Fibroblast of skin of scalp (primary cell): ENCODE measurements around the gene GLI2.

Experiments
- DNase-seq: peaks from one replicate; pipeline ENCODE4 v3.0.0-alpha.2; 2013

The GLI2 gene

DNA sequence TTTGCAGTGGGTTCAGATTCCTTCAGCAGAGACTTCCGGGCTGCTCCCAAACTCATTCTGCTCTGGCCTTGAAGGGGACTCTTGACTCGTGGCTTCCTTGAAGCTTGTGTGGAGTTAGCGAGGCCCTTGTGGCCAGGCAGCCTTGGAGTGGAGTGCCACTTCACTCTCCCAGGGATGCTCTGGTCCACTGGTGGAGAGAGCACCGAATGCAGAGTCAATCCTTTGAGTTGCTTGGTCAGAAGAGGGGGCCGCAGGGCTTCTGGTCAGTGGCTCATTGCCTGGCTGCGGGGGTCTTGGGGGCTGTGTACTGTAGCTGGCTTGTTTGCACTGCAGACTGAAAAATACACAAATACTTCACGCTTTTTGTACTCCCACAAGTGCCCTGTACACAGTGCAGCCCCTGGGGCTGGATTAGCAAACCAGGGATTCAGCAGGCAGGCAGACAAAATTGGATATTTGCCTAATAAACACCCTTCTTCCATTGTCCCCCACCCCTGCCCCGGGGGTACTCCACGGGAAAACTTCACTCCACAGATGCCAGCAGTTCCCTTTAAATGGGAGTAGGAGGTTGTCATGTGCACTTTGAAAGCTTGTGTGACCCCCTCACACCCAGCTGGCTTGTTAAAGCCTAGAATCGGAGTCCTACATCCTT, 3.2 kb downstream of the GLI2 start:
- no peak for DNase-seq

DNA sequence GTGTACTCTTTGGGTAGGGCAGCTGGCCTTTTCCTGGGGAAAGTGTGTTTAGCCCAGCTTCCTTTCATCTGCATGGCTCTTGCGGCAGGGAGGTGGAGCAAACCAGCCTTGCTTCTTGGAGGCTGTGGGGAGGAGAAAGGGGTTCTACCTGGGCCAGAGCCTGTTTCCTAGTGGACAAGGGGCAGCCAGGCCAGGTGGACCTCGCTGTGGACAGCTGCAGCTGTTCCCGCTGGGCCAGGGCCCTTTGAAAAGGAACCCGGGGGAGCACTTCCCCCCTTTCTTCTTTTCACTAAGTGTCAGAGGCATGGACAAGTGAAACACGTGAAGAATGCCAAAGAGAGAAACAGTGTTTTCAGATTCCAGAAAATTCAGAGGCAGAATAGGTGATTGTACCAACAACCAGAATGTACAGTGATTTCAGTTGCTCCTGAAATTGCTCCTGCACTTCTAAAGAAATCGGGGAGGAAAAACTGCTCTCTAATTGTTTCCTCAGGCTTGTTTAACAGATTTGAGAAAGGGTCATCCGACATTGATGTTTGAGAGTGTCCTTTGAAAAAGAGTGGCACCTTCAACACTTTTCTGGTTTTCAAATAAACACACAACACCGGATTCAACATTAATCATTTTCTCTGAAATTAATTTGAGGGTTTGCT, 3.9 kb downstream of the GLI2 start:
- DNase-seq, result no peak

DNA sequence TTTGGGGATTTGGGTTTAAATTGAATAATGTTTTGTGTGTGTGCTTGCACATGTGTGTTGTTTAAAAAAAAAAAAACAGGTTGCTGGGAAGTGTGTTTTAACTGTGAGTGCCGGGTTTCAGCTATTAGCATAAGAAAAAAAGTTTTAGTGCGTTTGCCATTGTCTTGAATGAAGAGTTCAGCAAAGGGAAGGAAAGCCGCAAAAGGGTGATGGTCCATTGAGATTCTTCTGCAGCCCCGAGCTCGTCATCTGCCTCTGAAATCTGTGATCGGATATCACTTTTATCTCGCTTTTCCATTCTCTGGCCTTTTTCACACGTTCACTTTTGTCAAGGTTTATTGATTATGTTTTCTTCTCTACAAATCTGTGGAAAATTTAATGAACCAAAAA, 4.7 kb downstream of the GLI2 start:
- DNase-seq, result no peak

DNA sequence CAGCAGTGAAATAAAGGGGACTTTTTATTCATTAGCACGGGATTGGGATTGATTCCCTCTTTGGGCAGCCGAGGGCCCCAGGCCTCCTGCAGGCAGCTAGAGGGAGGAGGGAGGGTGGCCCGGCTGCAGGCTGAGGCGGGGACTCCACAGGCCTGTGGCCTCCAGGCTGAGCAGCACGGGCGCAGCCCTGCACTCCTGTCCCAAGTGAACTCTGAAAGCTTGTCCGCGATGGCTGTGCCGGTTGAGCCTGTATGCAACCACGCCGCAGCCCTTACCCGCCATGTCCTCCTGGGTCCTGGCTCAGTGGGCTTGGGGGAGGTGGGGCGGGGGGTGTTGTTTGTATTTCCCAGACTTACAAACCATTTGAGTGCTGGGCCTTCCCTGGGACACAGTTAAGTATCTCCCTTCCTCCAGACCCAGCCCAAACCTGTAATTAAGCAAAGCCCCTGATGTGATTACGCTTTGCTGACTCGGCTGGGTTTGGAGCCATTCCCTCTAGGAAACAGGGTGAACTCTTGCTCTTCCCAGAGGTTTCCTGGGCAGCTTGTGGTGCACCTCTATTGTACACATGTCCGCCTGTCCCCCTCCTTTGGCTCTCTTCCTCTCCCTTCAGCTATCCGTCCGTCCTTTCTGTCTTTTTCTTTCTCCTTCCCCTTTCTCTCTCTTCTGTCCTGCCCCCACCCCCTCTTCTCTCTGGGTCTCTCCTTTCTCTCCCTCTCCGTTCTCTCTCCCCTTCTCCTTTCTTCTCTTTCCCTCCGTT, 5.3 kb downstream of the GLI2 start:
- DNase-seq, result peak; percentile 65

DNA sequence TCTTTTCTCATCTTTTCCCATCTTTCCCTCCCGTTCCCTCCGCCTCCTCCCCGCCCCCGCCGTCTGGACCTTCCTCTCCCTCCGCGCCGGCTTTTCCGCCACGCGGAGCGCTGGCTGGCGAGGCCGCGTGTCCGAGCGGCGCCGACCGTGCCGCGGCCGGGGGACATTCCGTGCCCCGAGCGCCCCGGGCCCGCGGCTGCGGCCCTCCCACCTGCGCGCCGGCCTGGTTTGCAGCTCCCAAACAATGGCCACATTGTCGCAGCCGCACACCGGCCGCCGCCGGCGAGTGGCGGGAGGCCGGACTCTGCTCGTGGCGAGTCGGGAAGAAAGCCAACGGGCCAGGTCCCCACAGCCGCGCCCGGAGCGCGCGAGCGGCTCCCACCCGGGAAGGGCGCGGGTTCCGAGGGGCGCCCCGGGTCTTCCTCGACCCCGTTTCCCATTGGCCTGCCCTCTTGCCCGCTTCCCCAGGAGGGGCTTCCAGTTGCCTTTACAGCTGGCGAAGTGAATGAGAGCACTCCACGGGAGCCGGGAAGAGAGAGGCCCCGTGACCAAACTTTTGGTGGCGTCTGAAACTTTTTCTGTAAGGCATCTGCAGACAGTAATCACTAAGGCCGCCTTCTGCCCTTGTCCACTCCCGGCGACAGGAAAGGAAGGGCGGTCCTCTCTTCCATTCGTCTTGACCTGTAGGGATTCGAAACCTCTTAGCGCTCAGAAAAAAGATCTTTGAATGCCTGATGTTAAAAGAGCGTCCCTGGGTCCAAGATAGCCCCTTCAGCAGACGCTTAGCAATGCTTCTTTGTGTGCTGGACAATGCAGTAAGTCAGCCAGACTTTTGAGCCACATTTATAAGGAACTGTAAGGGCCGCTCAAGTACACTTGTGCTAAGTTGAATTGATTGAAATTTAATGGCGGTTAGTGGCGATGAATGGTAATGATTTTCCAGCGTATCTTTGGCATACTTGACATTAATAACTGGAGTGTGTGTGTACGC, 6.2 kb downstream of the GLI2 start:
- DNase-seq, result no peak

DNA sequence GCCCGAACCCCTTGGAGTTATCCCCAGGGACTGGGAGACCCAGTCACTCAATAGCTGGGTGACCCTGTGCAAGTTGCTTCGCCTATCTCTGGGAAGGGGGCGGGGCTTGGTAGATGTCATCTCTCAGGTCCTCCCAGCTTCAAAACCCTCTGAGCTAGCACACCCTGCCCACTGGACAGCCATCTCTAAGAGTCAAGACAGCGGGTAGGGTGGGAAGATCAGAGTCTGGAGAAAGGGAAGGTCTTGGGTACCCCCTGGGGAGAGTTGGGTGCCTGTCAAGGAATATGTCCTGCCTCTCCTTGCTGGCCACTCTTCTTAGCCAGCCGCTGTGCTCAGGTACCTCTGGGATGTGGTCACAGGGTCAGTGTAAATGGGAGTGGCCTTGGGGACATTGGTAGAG, 8.0 kb downstream of the GLI2 start:
- DNase-seq, result no peak

DNA sequence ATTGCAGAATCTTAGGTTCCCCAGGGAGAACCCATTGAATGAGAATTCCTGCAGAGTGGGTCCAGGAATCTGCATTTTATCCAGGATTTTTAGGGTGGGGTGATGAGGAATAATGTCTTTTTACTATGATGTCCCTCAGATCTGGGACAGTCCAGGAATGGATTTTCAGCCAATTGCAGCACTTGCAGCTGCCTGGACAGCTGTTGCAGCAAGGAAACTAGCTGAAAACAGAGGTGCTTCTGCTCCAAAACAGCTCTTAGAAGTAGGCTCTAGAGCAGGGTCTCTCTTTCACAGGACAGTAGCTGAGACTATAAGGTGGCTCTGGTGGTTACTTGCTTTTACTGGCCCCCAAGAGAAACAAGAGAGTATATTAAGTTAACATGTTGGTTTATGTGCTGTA, 9.1 kb downstream of the GLI2 start:
- no peak for DNase-seq

DNA sequence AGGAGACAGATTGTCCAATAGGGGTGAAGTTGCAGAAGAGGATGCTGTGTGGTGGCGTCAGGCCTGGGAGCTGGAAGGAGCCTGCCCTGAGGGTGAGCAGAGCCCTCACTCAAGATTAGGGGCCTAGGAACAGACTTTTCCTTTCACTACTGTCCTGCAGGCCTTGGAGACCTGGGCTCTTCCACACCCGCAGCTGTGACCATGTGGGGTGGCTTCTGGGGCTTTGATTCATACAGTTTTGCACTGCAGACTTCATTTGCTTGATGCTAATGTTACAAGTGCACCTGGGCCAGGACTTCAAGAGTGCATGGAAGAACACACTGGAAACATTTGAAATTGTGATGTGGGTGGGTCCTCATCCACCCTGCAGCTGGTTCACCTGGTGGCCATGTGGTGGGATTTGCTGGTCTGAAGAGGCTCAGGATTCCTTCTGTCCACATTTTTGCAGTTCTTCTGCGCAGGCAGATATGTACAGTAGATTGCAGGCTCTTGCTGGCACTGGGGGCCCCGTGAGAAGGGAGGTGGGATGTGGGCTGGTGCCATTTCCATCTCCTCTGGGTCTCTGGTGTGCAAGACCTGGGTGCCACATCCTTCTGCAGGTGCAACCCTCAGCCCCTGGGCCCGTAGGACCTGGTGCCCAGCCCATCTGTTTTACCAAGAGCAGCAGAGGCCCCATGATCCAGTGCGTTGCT, 9.9 kb downstream of the GLI2 start:
- DNase-seq, result no peak

DNA sequence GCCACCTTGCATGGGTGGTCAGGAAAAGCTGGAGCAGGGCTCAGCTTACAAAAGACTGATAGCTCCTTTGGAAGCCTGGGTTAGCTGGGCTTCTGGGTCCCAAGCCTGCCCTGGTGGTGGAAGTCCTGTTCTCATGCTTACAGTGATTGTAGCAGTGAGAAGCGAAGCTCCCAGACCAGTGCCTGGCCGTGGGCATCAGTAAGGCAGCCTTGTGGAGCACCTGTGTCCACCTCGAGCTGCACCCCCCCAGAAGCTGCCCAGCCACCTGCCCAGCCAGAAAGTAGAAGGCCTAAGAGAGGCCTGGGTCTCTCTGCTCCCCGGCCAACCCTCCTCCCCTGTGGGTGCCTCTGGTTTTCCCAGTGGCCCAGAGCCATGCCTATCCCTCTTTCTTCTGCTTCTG, 10.5 kb downstream of the GLI2 start:
- no peak for DNase-seq

DNA sequence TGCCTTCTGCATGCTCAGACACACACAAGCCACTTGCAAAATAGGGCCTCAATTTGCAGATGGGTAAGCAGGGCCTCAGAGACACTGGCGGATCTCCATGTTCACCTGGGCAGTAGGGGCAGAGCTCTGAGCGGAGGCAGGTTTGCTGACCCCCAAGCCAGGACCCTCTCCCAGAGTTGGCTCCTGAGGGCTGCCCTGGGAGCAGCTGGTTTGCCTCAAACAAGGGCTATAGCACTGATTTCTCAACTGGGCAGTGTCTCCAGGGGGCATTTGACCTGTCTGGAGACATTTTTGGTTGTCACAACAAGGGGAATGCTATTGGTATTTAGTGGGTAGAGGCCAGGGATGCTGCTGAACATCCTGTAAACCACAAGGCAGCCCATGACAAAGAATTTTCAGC, 11.6 kb downstream of the GLI2 start:
- no peak for DNase-seq

DNA sequence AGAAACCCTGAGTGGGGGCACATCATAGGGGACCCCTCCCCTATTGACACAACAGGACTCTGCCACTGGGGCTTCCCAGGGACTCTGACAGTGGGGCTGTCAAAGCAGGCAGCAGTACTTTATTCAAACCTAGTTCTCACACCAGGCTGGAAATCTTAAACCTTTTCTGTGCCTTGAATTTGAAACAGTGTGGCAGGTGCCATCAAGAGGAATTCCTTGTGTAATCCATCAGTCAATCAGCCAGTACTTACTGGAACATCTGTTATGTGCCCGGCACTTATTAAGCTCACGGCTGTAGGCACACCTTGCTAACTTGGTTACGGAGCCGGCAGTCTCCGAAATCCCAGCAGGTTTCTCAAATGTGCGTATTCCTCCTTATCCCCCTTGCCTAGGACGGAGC, 12.0 kb downstream of the GLI2 start:
- DNase-seq, result no peak

DNA sequence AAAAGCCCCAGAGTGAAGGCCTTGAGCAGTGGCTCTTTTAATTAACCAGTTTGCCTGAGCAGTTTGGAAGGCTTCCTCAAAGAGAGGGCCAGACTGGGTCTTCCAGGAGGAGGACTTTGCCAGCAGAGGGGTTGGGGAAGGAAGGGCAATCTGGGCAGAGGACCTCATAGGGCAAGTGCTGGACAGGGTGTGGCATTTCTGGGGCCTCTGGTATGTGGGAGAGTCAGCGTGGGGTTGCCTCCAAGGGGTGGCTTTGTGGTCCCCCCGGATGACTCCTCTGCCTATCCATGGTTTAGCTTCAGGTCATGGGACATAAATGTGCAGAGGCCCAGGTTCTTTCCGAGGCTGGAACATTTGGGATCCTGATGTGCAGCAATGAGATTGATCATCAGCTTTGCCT, 12.6 kb downstream of the GLI2 start:
- no peak for DNase-seq

DNA sequence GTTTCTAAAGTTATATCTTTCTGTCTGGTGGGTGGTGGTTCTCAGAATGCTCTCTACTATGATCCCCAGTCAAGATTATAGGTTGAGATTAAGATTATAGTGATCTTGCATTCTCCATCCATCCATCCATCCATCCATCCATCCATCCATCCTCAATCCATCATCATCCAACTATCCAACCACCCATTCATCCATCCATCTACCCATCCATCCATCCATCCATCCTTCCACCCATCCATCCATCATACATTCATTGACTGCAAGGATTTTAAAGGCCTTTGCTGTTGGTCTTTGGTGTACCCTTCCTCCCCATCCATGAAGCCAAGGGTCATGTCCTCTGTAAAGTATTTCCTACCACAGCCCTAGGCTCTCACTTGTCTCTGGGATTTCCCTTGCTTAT, 13.1 kb downstream of the GLI2 start:
- no peak for DNase-seq

DNA sequence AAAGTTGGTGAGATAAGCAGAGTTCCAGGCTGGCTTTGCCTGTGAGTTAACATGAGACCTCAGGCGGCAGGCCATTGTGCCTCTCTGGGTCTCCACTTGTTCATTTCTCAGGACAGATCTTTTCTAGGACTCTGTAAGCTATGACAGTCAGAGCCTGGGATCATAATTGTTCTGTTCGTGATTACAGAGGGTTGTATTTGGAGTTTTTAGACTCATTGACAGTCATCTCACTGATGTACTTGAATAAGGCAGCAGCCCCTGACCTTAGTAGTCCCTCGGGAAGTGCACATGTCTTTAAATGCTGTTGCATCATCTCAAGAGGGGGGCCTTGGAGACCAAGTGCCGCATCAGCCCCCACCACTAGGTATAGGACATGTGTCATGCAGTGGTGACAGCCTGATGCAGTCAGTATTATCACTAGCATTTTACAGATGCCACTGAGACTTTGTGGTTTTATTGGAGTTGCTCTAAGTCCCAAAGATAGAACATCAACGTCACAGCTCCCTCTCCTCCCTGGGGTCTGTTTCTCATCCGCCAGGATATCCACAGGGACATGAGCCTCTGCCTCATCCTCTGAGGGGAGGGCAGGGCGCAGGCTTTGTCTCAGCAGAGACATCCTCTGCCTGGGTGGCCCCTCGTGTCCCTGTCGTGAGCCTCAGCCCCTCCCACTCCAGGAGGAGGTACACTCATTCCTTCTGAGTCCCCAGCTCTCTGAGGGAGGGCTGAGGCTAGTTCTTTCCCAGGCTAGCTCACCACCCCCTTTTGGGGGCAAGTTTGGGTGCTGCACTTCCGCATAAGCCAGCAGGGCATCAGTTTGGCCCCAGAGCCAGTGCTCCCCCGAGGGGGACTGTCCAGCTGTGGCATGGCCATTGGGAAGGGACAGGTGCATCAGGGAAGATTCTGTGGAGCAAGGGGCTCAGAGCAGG, 14.1 kb downstream of the GLI2 start:
- peak; percentile 99 for DNase-seq

DNA sequence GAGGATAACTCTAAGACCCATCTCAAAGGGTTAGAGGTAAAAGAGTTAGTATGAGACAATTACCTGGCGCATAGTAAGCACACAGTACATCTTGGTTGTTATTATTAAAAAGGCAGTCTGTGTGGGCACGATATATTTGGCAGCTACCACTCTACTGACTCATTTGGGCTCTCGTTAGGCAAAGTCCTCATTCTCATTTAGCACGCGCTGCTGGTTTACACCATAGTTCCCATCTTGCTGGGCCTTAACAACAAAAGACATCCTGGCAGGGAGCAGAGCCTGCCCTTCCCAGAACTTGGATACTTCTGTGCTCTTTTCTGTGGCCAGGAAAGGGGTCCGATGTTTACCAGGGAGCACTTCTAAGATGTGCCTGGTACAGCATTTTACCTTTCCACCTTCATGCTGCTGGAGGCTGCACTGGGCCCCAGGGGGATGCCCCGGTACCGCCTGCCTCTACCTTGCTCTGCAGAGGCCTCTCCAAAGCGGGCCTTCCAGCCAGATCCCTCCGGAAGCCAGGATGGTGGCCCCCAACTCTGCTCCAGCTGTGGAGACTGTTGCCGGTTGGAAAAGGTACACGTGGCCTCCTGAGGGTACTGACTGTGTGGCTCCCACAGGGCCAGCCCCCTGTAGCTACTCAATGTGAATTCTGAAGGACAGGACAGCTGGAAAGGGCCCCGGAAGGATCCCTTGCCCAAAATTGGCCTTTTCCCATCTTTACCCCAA, 15.0 kb downstream of the GLI2 start:
- peak; percentile 73 for DNase-seq

DNA sequence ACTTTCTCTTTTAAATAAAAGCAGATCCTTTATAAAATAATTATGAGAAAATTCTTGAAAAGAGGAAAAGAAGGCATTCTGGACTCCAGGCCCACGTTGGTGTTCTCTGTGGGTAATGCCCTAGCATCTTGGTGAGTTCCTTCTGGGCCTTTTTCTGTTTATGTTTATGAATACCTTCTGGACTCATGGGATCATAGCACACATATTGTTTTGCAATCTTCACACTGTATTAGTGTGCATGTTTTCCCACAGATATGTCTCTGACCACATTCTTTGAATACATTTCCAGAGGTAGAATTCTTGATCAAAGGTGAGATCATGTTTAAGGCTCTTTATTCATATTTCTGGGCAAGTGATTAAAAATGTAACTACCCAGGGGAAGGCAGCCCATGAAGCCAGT, 15.9 kb downstream of the GLI2 start:
- no peak for DNase-seq

DNA sequence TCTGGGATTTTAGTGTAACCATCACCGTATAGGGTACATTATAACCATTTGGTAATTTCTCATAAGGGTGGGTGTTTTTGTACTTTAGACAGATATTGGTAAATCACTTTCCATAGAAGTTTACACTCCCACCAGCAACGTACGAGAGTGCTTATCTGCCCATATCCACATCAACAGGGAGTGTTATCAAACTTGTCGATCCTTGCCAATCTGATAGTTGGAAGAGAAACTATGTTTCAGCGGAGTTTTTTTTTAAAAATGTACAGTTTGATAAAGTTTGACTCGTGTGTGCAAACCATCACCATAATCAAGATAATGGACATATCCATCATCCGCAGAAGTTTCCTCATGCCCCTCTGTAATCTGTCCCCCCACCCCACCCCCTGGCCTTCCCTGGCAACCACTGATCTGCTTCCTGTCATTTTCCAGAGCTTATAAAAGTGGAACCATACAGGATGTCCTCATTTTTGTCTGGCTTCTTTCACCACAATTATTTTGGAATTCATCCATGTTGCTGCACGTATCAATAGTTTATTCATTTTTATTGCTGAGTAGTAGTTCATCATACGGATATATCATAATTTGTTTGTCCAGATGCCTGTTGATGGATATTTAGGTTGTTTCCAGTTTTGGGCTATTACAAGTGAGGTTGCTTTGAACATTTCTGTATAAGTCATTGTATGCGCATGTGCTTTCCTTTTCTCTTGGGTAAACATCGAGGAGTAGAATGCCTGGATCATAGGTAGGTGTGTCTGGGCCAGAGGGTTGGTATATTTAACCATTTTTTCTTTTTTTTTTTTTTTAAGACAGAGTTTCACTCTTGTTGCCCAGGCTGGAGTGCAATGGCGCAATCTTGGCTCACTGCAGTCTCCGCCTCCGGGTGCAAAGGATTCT, 18.6 kb downstream of the GLI2 start:
- DNase-seq, result no peak

DNA sequence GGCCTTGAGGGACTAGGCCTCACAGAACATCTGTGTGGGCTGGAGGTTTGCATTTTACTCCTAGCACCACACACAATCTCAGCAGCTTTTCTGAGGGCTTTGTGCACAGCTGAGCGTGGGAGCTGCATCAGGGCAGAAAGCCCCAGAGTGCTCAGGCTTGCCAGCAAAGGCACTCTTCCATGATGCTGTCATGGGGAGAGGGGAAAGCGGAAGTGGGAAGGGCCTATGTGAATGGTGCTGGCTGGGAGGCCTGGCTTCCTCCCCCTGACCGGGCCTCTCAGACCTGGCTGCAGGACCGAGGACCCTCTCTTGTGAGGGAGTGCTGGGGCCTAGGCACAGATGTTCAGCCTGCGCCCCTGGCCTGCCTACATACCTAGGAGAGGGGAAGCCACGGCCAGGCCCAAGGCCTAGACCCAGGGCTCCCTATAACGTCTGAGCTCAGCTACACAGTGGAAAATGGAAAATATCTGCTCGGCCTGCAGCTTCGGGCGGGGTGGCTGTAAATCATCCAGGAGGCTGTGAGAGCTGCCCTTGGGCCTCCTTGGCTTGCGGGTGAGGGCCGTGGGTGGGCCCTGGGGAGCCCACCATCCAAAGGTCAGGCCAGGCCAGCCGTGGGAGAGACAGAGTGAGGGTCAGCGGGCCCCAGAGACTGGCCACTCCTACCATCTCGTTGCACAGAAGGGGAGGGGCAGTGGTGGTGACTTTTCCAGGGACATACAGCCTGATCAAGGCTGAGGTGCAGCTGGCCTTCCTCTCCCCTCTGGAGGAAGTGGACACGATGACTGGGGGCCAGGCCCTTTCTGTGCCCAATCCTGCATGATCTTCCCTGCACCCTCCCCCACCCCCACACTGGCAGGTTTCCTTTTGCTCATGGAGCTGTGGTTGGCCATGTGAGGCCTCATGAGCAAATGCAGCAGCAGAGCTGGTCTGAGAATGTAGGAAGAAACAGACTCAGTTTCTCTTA, 22.8 kb downstream of the GLI2 start:
- DNase-seq, result peak; percentile 79
